ENCODE data around the gene RRP7A. TPM values are rescaled to one million over a fixed set of nuclear protein-coding genes. Genes with fewer than 3 reads are reported as not detected.

RRP7A gene
- polyA plus RNA-seq, 4 donors = 7.0 to 38.1 (median 17.7) TPM

DNA sequence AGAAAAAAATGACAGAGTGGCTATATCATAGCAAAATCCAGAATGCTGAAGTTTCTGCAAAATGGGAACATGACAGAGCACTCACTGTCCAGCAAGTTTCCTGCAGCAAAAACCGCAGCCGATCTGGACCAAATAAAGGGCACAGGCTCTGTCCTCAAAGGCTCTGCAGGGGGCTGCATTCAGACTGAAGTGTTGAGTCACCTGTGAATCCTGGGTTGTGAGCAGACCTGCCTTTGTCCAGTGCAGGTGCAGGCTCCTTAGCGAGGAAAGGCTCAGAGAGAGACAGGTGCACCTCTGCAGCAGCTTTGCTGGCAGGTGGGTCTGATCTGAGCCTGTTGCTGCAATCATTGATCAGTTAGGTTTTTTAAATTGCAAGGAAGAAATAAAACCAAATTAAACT, 58.1 kb downstream of the RRP7A start:
- 57 to 61% (median 61%) methylated on average over 3 of the region's 3 CpGs for WGBS, 3 donors
- Histone ChIP-seq H3K4me1 (ENCODE audit: control insufficient read depth in 3 of 3, insufficient read depth in 2 of 3, low read depth in 1 of 3, low read length in 2 of 3) (peaks cover 0 to 23% (median 0%) of the 10 kb centered on the region in 3 donors), H3K4me3 (ENCODE audit: low read depth in 1 of 3, low read length in 3 of 3) (no peak overlapping the region), H3K9me3 (ENCODE audit: control insufficient read depth in 2 of 2, insufficient read depth in 1 of 2, low read depth in 1 of 2, low read length in 1 of 2) (no peaks in the 10 kb centered on the region), H3K27me3 (ENCODE audit: control insufficient read depth in 3 of 3, insufficient read depth in 3 of 3, low read length in 3 of 3) (peaks cover 0 to 4% (median 2%) of the 10 kb centered on the region in 3 donors), H3K36me3 (ENCODE audit: control insufficient read depth in 3 of 3, insufficient read depth in 2 of 3, low read depth in 1 of 3, low read length in 3 of 3) (no peaks in the 10 kb centered on the region), H3K27ac (ENCODE audit: low read depth in 1 of 3, low read length in 2 of 3) (no peak overlapping the region)
- DNase-seq (no peak), FAIRE-seq (no peak)

Other genes with a start within 250 kb of the RRP7A start
- 10 to 100 TPM in 2 of 4 donors, 1 to 10 TPM in 2; 6.2 to 32.0 (median 13.5) TPM for gene TCF20, start 249.1 kb downstream of the RRP7A start, polyA plus RNA-seq
- 1 to 10 TPM in 2 of 4 donors, under 1 TPM in 2; 0.22 to 1.9 (median 0.98) TPM for gene NFAM1, start 87.4 kb downstream of the RRP7A start, polyA plus RNA-seq
- 1 to 10 TPM in 3 of 4 donors, under 1 TPM in 1; 0.89 to 4.1 (median 2.4) TPM for gene SERHL2, start 34.2 kb upstream of the RRP7A start, polyA plus RNA-seq
- 10 to 100 TPM; 23.5 to 58.6 (median 32.4) TPM for gene POLDIP3, start 95.1 kb upstream of the RRP7A start, polyA plus RNA-seq
- under 1 TPM in 2 of 4 donors, not detected in 2; 0.09 to 0.10 TPM for gene ATP5MGL, start 120.8 kb upstream of the RRP7A start, polyA plus RNA-seq
- gene CYB5R3, start 129.6 kb upstream of the RRP7A start, polyA plus RNA-seq = 100 to 1,000 TPM in 3 of 4 donors, 10 to 100 TPM in 1; 70.0 to 174 (median 118) TPM
- 10 to 100 TPM in 1 of 4 donors, 1 to 10 TPM in 3; 1.1 to 23.0 (median 2.4) TPM for gene A4GALT, start 201.1 kb upstream of the RRP7A start, polyA plus RNA-seq

Data from small intestine (tissue), 7 donors.